H9 (cell line): Measurements from ENCODE around the gene EIF5A. TPM values are rescaled to one million over a fixed set of nuclear protein-coding genes. Genes with fewer than 3 reads are reported as not detected.

ENCODE experiments used
- DNase-seq: peaks from one replicate; pipeline ENCODE4 v3.0.0-alpha.2; 2017
- H2AFZ ChIP-seq: one replicate; pipeline ENCODE4 v1.6.1; 2013; ENCODE audit warnings: mild to moderate bottlenecking, low read length, control low read depth, moderate library complexity
- H2AK5ac ChIP-seq: 2 replicates; pipeline ENCODE4 v1.6.1; 2013; ENCODE audit warnings: low read length, control low read depth, mixed read lengths; ENCODE audit not compliant: insufficient read length
- H2BK120ac ChIP-seq: one replicate; pipeline ENCODE4 v1.6.1; 2013; ENCODE audit warnings: low read depth, mild to moderate bottlenecking, low read length, control low read depth, inconsistent platforms; ENCODE audit not compliant: poor library complexity, severe bottlenecking
- H2BK12ac ChIP-seq: 2 replicates; pipeline ENCODE4 v1.6.1; 2013; ENCODE audit warnings: low read length, control low read depth, mixed read lengths, low read depth; ENCODE audit not compliant: insufficient read length
- H2BK15ac ChIP-seq: 2 replicates; pipeline ENCODE4 v1.6.1; 2013; ENCODE audit warnings: low read depth, low read length, control low read depth
- H2BK20ac ChIP-seq: one replicate; pipeline ENCODE4 v1.6.1; 2013; ENCODE audit warnings: low read depth, mild to moderate bottlenecking, low read length, control low read depth, inconsistent platforms; ENCODE audit not compliant: poor library complexity, severe bottlenecking
- H2BK5ac ChIP-seq: 2 replicates; pipeline ENCODE4 v1.6.1; 2013; ENCODE audit warnings: low read length, control low read depth, mixed read lengths; ENCODE audit not compliant: insufficient read length
- H3K14ac ChIP-seq: 2 replicates; pipeline ENCODE4 v1.6.1; 2013; ENCODE audit warnings: low read length, control low read depth; ENCODE audit not compliant: insufficient read depth
- H3K18ac ChIP-seq: 2 replicates; pipeline ENCODE4 v1.6.1; 2013; ENCODE audit warnings: low read depth, mild to moderate bottlenecking, mixed read lengths, low read length, control low read depth; ENCODE audit not compliant: insufficient read length
- H3K23ac ChIP-seq: 2 replicates; pipeline ENCODE4 v1.6.1; 2013; ENCODE audit warnings: low read length, control low read depth, mixed read lengths, low read depth; ENCODE audit not compliant: insufficient read length
- H3K23me2 ChIP-seq: 2 replicates; pipeline ENCODE4 v1.6.1; 2013; ENCODE audit warnings: low read depth, mild to moderate bottlenecking, mixed read lengths, low read length, control low read depth; ENCODE audit not compliant: insufficient read length, poor library complexity, severe bottlenecking
- H3K27ac ChIP-seq: 2 replicates; pipeline ENCODE4 v1.5.1; 2013; ENCODE audit warnings: low read length, control low read depth, mixed read lengths, low read depth; ENCODE audit not compliant: insufficient read length
- H3K27me3 ChIP-seq: 2 replicates; pipeline ENCODE4 v1.6.1; 2013; ENCODE audit warnings: low read length, control low read depth, inconsistent platforms; ENCODE audit not compliant: insufficient read depth
- H3K4ac ChIP-seq: 2 replicates; pipeline ENCODE4 v1.6.1; 2013; ENCODE audit warnings: low read depth, mild to moderate bottlenecking, control low read depth, inconsistent platforms, low read length, moderate library complexity
- H3K4me1 ChIP-seq: 2 replicates; pipeline ENCODE4 v1.6.1; 2013; ENCODE audit warnings: low read length, control low read depth, inconsistent platforms; ENCODE audit not compliant: insufficient read depth
- H3K4me2 ChIP-seq: 2 replicates; pipeline ENCODE4 v1.6.1; 2013; ENCODE audit warnings: low read length, control low read depth, mixed read lengths; ENCODE audit not compliant: insufficient read length, insufficient read depth
- H3K56ac ChIP-seq: 2 replicates; pipeline ENCODE4 v1.6.1; 2013; ENCODE audit warnings: low read depth, mild to moderate bottlenecking, mixed read lengths, low read length, control low read depth; ENCODE audit not compliant: insufficient read length
- H3K79me1 ChIP-seq: 2 replicates; pipeline ENCODE4 v1.6.1; 2013; ENCODE audit warnings: low read depth, mild to moderate bottlenecking, moderate library complexity, low read length, control low read depth, inconsistent platforms; ENCODE audit not compliant: insufficient read depth, poor library complexity, severe bottlenecking
- H3K79me2 ChIP-seq: 2 replicates; pipeline ENCODE4 v1.6.1; 2013; ENCODE audit warnings: low read length, control low read depth, inconsistent platforms; ENCODE audit not compliant: insufficient read depth
- H3K9ac ChIP-seq: 2 replicates; pipeline ENCODE4 v1.6.1; 2013; ENCODE audit warnings: low read length, control low read depth, mixed read lengths; ENCODE audit not compliant: insufficient read length; ENCODE audit errors: extremely low read depth
- H3K9me3 ChIP-seq: one replicate; pipeline ENCODE4 v1.6.1; 2013; ENCODE audit warnings: low read depth, low read length, inconsistent platforms; ENCODE audit not compliant: control insufficient read depth
- H3T11ph ChIP-seq: one replicate; pipeline ENCODE4 v1.6.1; 2013; ENCODE audit warnings: mild to moderate bottlenecking, low read length, control low read depth, inconsistent platforms
- H4K20me1 ChIP-seq: one replicate; pipeline ENCODE4 v1.6.1; 2013; ENCODE audit not compliant: control insufficient read depth, insufficient read length, insufficient read depth
- H4K5ac ChIP-seq: 2 replicates; pipeline ENCODE4 v1.6.1; 2013; ENCODE audit warnings: low read depth, mild to moderate bottlenecking, mixed read lengths, low read length, control low read depth; ENCODE audit not compliant: insufficient read length
- H4K8ac ChIP-seq: replicated peaks from 2 replicates; pipeline ENCODE4 v1.6.1; 2013; ENCODE audit warnings: low read length, control low read depth, mixed read lengths, low read depth; ENCODE audit not compliant: insufficient read length
- H4K91ac ChIP-seq: 2 replicates; pipeline ENCODE4 v1.6.1; 2013; ENCODE audit warnings: low read depth, mild to moderate bottlenecking, moderate library complexity, mixed read lengths, low read length, control low read depth; ENCODE audit not compliant: insufficient read length
- H3K27ac Mint-ChIP-seq, 3 experiments: 2 replicates in 2 of 3; 3 replicates in 1 of 3; pipeline ENCODE4 v1.8.0; 2020 to 2021; ENCODE audit warnings: mixed read lengths in 3 of 3, mild to moderate bottlenecking in 1 of 3, moderate library complexity in 1 of 3
- H3K27me3 Mint-ChIP-seq: 2 replicates; pipeline ENCODE4 v1.8.0; 2021; ENCODE audit warnings: low read depth, mild to moderate bottlenecking, moderate library complexity, mixed read lengths
- H3K36me3 Mint-ChIP-seq, 3 experiments: 2 replicates in 2 of 3; 3 replicates in 1 of 3; pipeline ENCODE4 v1.8.0; 2020 to 2021; ENCODE audit warnings: low read depth in 3 of 3, mixed read lengths in 3 of 3; ENCODE audit not compliant: insufficient read depth in 1 of 3
- H3K4me1 Mint-ChIP-seq, 2 experiments: 2 replicates each; pipeline ENCODE4 v1.8.0; 2020; ENCODE audit warnings: mixed read lengths in 2 of 2
- H3K4me3 Mint-ChIP-seq, 2 experiments: 2 replicates in 1 of 2; 3 replicates in 1 of 2; pipeline ENCODE4 v1.8.0; 2020 to 2021; ENCODE audit warnings: mild to moderate bottlenecking in 2 of 2, mixed read lengths in 2 of 2, moderate library complexity in 1 of 2
- H3K9me3 Mint-ChIP-seq, 2 experiments: 2 replicates in 1 of 2; 3 replicates in 1 of 2; pipeline ENCODE4 v1.8.0; 2020; ENCODE audit warnings: mild to moderate bottlenecking in 2 of 2, mixed read lengths in 2 of 2, moderate library complexity in 1 of 2
- WGBS: extraction: QIAGEN DNeasy Blood & Tissue Kit; methylation state at CpG from one replicate; pipeline ENCODE4 v1.1.7; 2013; ENCODE audit warnings: missing lambda C conversion rate, low lambda C conversion rate, mixed read lengths; ENCODE audit not compliant: insufficient read length; ENCODE audit errors: extremely low coverage; 5-methylcytosine and 5-hydroxymethylcytosine counted together
- total RNA-seq: library from RNA; stranded (reverse); gene quantifications from 2 replicates; pipeline ENCODE4 v1.2.1, GENCODE V29; 2021
- TF ChIP-seq, protein P1 (sequence below): fragments of 200-600 bp; sonication (generic); conservative IDR thresholded peaks from 3 replicates; pipeline ENCODE4 v1.8.0; 2021; ENCODE audit warnings: antibody characterized with exemption, mild to moderate bottlenecking

Gene EIF5A
- total RNA-seq, 1 experiment from 2014 or later, result 978 TPM

DNA sequence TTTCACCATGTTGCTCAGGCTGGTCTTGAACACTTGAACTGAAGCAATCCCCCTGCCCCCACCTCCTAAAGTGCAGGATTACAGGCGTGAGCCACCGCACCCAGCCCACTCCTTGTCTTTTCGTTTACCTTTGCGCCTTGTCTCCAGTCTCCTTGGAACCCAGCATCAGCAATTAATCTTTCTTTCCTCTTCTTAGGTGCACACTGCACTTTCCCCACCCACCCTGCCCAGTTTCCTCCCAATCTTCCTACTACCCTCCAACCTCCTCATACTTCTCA lies 43.7 kb upstream of the EIF5A start:
- no peak overlapping the region for H3K9ac ChIP-seq
- H3K79me1 ChIP-seq, result no peaks in the 10 kb centered on the region
- H3K27ac ChIP-seq, result no peak overlapping the region
- no peak overlapping the region for H4K91ac ChIP-seq
- H3K4me1 Mint-ChIP-seq, result peaks cover 32 to 48% of the 10 kb centered on the region in 2 experiments
- peaks cover 7% of the 10 kb centered on the region; the same call in 1 of the 2 replicates for H3K79me2 ChIP-seq
- no peak for DNase-seq
- peak overlapping the region in 1 of 3 experiments; percentile 62; a peak in 3 of 7 replicates for H3K27ac Mint-ChIP-seq
- H3K27me3 Mint-ChIP-seq, result peaks cover 2% of the 10 kb centered on the region; the same call in 1 of the 2 replicates
- H3K9me3 ChIP-seq, result no peaks in the 10 kb centered on the region
- no peaks in the 10 kb centered on the region for H3K27me3 ChIP-seq
- H3K4me2 ChIP-seq, result peak overlapping the region; percentile 76
- H2BK12ac ChIP-seq, result no peak overlapping the region
- no peak overlapping the region for H2BK15ac ChIP-seq
- H3K14ac ChIP-seq, result no peak overlapping the region
- peaks cover 0 to 20% (median 20%) of the 10 kb centered on the region in 3 experiments; a peak in 6 of 7 replicates for H3K36me3 Mint-ChIP-seq
- no peak overlapping the region for H2BK120ac ChIP-seq
- H4K5ac ChIP-seq, result no peak overlapping the region
- no peak overlapping the region for H3K18ac ChIP-seq
- no peak overlapping the region for H4K8ac ChIP-seq
- no peak overlapping the region for H2BK5ac ChIP-seq
- H3K4me3 Mint-ChIP-seq, result peak overlapping the region; percentile 86 to 93
- H3K9me3 Mint-ChIP-seq, result peaks cover 0 to 4% of the 10 kb centered on the region in 2 experiments; a peak in 1 of 5 replicates
- H3K4ac ChIP-seq, result no peak overlapping the region
- no peak overlapping the region for H2BK20ac ChIP-seq
- WGBS, result no CpG with 5 or more reads among the region's 4 CpGs
- no peak overlapping the region for H2AFZ ChIP-seq
- H3K23ac ChIP-seq, result no peak overlapping the region
- H3K56ac ChIP-seq, result no peak overlapping the region
- H4K20me1 ChIP-seq, result no peaks in the 10 kb centered on the region
- no peak overlapping the region for H3T11ph ChIP-seq
- H3K4me1 ChIP-seq, result peaks cover 4% of the 10 kb centered on the region; the same call in 1 of the 2 replicates
- TF ChIP-seq, protein P1, sequence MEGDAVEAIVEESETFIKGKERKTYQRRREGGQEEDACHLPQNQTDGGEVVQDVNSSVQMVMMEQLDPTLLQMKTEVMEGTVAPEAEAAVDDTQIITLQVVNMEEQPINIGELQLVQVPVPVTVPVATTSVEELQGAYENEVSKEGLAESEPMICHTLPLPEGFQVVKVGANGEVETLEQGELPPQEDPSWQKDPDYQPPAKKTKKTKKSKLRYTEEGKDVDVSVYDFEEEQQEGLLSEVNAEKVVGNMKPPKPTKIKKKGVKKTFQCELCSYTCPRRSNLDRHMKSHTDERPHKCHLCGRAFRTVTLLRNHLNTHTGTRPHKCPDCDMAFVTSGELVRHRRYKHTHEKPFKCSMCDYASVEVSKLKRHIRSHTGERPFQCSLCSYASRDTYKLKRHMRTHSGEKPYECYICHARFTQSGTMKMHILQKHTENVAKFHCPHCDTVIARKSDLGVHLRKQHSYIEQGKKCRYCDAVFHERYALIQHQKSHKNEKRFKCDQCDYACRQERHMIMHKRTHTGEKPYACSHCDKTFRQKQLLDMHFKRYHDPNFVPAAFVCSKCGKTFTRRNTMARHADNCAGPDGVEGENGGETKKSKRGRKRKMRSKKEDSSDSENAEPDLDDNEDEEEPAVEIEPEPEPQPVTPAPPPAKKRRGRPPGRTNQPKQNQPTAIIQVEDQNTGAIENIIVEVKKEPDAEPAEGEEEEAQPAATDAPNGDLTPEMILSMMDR, result no peak
- no peak overlapping the region for H2AK5ac ChIP-seq
- peaks cover 25% of the 10 kb centered on the region for H3K23me2 ChIP-seq
